IPS-15b (cell line): ENCODE results near the gene FNDC1.

Experiments
- H3K27me3 ChIP-seq: one replicate; pipeline ENCODE4 v1.6.1; 2013; ENCODE audit warnings: low read length; ENCODE audit not compliant: control insufficient read depth, insufficient read depth
- H3K36me3 ChIP-seq: one replicate; pipeline ENCODE4 v1.6.1; 2013; ENCODE audit warnings: low read length; ENCODE audit not compliant: control insufficient read depth, insufficient read depth
- H3K4me1 ChIP-seq: one replicate; pipeline ENCODE4 v1.6.1; 2013; ENCODE audit warnings: mild to moderate bottlenecking, low read length; ENCODE audit not compliant: control insufficient read depth, insufficient read depth
- H3K4me3 ChIP-seq: one replicate; pipeline ENCODE4 v1.5.1; 2013; ENCODE audit warnings: low read depth, low read length
- H3K9ac ChIP-seq: one replicate; pipeline ENCODE4 v1.6.1; 2013; ENCODE audit warnings: low read depth, mild to moderate bottlenecking, low read length
- H3K9me3 ChIP-seq: one replicate; pipeline ENCODE4 v1.6.1; 2013; ENCODE audit warnings: mild to moderate bottlenecking, low read length; ENCODE audit not compliant: control insufficient read depth, insufficient read depth

Gene FNDC1

DNA sequence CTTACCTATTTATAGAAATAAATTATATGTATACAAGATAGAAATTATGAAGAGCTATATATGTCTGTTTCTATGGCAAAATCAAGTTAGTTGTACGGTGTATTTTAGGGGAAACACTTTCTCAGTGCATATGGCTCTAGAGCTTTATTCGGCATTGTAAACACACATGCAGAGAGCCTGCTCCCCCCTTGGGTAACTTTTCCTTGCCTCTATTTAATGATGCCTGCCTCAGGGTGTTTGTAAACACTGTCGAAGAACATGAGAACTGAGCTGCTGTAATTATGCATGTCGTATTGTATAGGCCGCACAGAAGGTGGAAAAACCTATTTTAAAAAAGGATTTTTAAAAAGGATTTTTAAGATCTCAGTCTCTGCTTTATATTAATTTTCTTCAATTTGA is 133.4 kb downstream of the FNDC1 start:
- no peaks in the 10 kb centered on the region for H3K36me3 ChIP-seq
- H3K9ac ChIP-seq, result no peak overlapping the region
- no peaks in the 10 kb centered on the region for H3K4me1 ChIP-seq
- H3K4me3 ChIP-seq, result no peak overlapping the region
- no peaks in the 10 kb centered on the region for H3K27me3 ChIP-seq
- no peaks in the 10 kb centered on the region for H3K9me3 ChIP-seq

DNA sequence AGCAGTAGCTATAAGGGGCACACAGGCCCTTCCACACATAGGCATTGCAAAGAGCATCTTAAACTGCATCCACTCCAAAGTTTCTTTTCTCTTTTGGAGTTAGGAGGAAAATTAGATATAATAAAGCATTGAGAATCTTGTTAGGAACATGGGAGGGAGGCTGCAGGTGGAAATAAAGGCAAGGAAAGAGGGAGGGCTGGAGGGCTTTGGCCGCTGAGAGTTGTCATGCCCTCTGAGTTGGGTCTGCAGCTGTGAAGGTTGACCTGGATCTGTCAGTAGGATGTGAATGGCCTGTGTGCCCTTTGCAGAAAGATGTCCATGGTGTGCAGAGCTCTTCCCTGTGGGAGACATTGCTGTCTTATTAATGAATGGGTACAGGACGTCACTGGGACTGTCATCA is 134.0 kb downstream of the FNDC1 start:
- Histone ChIP-seq H3K36me3 (no peaks in the 10 kb centered on the region), H3K9ac (no peak overlapping the region), H3K4me3 (no peak overlapping the region), H3K4me1 (no peaks in the 10 kb centered on the region), H3K9me3 (no peaks in the 10 kb centered on the region), H3K27me3 (no peaks in the 10 kb centered on the region)

DNA sequence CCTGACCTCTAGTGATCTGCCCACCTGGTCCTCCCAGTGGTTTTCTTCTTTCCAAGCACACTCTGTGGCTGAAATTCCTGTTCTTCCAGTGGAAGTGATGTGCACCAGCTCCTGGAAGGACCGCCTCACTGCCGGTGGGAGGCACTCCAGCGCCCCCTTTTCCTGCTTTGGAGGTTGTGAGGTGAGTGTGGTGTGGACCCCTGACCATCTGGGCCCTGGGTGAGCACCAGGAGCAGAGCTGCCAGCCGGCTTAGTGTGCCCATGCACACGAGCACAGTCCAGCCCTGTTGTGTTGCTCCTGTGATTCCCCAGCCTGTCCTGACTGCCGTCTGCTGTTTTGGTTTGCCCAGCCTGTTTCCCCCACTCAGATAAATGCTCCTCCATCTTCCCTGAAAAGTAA is 134.6 kb downstream of the FNDC1 start:
- Histone ChIP-seq H3K9ac (no peak overlapping the region), H3K4me1 (no peaks in the 10 kb centered on the region), H3K36me3 (no peaks in the 10 kb centered on the region), H3K27me3 (no peaks in the 10 kb centered on the region), H3K9me3 (no peaks in the 10 kb centered on the region), H3K4me3 (no peak overlapping the region)

DNA sequence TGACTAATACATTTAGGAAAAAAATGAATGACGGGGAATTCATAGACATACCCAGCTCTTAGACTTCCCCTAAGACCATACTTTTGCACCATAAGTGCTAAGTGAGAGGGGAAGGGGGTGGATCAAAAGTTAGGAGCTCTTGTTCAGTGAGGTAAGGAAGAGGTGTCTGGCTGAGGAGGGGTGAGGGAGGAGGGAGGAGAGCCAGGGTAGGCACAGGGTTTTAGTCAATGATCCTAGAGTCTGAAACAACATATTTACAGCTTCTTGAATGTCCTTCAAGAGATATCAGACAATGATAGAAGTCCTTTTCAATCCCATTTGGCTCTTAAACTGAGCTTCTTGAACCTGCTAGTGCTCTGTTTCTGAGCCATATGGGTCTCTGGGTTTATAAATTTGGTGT is 135.4 kb downstream of the FNDC1 start:
- Histone ChIP-seq H3K36me3 (no peaks in the 10 kb centered on the region), H3K9me3 (no peaks in the 10 kb centered on the region), H3K27me3 (no peaks in the 10 kb centered on the region), H3K4me1 (no peaks in the 10 kb centered on the region), H3K9ac (no peak overlapping the region), H3K4me3 (no peak overlapping the region)

DNA sequence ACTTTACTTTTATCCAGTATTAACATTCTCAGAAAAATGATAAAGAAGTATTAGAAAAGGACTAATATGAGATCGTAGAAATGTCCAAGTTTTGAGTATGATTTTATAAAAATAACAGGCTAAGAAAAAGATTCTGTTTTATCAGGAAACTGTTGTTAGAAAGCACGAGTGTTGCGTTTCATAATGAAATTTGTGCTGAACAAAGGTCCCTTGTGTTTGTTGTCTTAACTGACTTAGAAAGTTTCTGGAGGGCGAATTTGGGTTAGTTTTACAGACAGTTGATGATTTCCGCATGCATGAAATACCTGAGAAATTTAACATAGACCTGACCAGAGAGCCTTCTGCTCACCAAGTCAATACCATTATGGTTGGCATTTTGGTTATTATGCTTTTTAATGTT is 136.0 kb downstream of the FNDC1 start:
- H3K4me3 ChIP-seq, result no peak overlapping the region
- no peaks in the 10 kb centered on the region for H3K36me3 ChIP-seq
- no peaks in the 10 kb centered on the region for H3K27me3 ChIP-seq
- H3K4me1 ChIP-seq, result no peaks in the 10 kb centered on the region
- no peaks in the 10 kb centered on the region for H3K9me3 ChIP-seq
- no peak overlapping the region for H3K9ac ChIP-seq

DNA sequence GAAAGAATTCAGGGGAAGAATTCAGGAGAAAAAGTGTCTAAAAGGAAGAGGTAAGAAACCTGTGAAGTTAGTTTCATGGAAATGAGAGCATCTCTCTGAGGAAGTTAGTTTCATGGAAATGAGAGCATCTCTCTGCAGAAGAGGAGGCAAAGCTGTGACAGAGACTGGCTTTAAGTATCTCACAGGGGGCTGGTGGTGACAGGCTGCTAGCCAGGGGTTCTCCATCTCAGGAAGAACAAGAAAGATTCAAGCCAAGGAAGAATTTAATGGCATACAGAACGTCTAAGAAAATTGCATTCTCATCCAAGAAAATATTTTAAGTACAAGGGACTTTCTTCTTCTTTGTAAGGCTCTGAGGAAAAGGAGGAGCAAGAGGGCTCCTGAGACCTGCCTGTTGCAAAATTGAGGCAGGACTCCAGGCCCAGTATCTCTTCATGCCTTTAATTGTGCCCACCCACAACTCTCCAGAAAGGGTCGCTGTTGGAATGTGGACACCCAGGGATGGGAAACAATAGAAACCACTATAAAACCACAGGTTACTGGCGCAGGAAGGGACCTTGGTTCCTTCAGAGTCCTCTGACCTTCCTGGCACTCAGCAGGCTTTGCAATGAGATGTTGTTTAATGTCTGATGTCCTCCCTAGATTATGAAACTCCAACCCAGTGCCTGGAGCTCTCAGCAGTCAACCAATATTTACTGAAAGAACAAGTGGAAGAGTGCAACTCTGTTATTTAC is 136.8 kb downstream of the FNDC1 start:
- Histone ChIP-seq H3K4me1 (no peaks in the 10 kb centered on the region), H3K9me3 (no peaks in the 10 kb centered on the region), H3K27me3 (no peaks in the 10 kb centered on the region), H3K4me3 (no peak overlapping the region), H3K36me3 (no peaks in the 10 kb centered on the region), H3K9ac (no peak overlapping the region)

DNA sequence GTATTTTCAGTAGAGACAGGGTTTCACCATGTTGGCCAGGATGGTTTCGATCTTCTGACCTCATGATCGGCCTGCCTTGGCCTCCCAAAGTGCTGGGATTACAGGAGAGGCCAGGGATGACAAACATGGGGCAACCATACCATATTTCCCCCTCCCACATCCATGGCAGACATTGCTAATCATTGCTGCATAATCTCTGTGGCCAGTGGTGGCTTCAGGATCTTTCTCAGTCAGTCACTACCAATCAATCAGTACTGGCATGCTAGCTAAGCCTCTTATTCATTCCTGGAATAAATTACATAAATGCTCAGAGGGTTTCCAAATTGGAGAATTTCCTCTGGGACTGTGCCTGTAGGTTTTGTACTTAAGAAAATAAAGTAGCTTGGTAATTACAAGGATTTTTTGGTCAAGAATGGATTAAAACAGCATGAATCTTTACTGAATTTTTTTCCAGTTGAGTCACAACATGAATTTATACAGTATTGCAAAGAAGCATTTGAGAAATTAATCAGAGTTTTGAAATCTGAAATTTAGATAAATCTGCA is 138.1 kb downstream of the FNDC1 start:
- Histone ChIP-seq H3K9me3 (no peaks in the 10 kb centered on the region), H3K27me3 (no peaks in the 10 kb centered on the region), H3K4me3 (no peak overlapping the region), H3K4me1 (no peaks in the 10 kb centered on the region), H3K36me3 (no peaks in the 10 kb centered on the region), H3K9ac (no peak overlapping the region)

DNA sequence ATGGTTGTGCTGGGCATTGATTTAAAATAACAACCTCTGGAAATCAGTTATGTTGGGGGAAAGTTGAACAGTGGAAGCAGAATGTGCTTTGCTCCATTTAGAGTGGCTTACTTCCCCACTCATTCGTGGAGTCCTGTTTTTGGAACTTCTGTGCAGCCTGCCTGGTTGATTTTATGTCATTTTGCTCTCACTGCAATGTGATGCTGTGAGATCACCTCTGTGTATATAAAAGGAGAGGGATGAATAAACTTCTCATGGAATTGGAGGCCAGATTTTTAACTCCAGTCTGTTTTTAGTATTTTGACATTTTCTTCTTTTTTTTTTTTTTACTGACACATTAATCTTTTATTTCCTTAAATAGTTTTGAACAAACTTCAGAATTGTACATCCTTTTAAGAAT is 139.0 kb downstream of the FNDC1 start:
- H3K36me3 ChIP-seq, result no peaks in the 10 kb centered on the region
- H3K9ac ChIP-seq, result no peak overlapping the region
- H3K9me3 ChIP-seq, result no peaks in the 10 kb centered on the region
- no peaks in the 10 kb centered on the region for H3K27me3 ChIP-seq
- no peaks in the 10 kb centered on the region for H3K4me1 ChIP-seq
- no peak overlapping the region for H3K4me3 ChIP-seq

DNA sequence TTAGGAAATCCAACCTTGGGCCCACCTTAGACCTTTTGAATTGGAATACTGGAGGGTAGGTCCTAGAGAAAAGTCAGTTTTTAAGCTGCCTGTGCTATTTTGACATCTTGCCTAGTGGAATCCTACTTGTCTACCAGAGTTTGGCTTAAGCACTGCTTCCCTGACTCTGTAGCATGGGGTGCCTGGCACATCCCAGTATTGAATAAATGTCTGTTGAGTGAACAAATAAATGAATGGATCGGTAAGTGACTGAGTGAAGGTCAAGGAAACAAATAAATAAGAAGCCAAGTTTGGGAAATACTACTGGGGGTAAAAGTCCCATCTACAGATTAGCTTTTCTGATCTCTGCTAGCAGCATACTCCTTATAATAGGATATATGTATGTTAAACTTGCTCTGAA is 140.5 kb downstream of the FNDC1 start:
- no peaks in the 10 kb centered on the region for H3K4me1 ChIP-seq
- no peaks in the 10 kb centered on the region for H3K9me3 ChIP-seq
- no peaks in the 10 kb centered on the region for H3K36me3 ChIP-seq
- H3K4me3 ChIP-seq, result no peak overlapping the region
- H3K9ac ChIP-seq, result no peak overlapping the region
- H3K27me3 ChIP-seq, result no peaks in the 10 kb centered on the region

DNA sequence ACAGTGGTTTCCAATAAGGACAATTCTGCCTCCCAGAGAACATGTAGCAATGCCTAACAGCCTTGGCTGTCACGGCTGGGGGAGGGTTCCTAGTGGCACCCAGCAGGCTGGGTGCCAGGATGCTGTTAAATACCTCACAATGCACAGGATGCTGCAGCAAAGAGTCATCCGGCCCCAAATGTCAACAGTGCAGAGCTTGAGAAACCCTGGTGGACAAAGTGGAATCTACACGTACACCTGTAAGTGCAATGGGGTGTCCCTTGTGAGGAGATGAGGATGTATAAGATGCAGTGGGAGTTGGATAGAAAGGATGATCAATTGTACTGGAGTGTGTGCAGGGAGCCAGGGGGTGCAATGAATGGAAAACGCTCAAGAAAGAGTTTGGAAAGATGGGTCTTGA is 142.4 kb downstream of the FNDC1 start:
- Histone ChIP-seq H3K9me3 (no peaks in the 10 kb centered on the region), H3K4me1 (no peaks in the 10 kb centered on the region), H3K9ac (no peak overlapping the region), H3K4me3 (no peak overlapping the region), H3K36me3 (no peaks in the 10 kb centered on the region), H3K27me3 (no peaks in the 10 kb centered on the region)

DNA sequence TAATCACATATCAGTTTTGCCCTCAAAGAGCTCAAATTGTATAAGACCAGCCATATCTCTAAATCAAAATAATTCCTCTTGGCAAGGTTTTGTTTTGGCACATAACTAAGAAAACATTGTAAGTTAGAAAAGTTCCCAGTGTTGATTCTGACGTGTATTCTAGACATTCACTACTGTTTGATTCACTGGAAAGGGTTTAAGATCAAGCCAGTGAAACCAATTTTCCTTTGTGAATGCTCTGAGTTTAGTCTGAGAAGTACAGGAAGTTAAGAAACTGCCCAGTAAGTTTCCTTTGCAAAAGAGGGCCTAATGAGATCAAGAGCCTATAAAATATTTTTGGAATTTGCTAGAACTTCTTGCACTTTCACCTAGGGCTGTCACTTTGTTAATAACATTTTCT is 143.0 kb downstream of the FNDC1 start:
- Histone ChIP-seq H3K9ac (no peak overlapping the region), H3K27me3 (no peaks in the 10 kb centered on the region), H3K4me3 (no peak overlapping the region), H3K4me1 (no peaks in the 10 kb centered on the region), H3K36me3 (no peaks in the 10 kb centered on the region), H3K9me3 (no peaks in the 10 kb centered on the region)

DNA sequence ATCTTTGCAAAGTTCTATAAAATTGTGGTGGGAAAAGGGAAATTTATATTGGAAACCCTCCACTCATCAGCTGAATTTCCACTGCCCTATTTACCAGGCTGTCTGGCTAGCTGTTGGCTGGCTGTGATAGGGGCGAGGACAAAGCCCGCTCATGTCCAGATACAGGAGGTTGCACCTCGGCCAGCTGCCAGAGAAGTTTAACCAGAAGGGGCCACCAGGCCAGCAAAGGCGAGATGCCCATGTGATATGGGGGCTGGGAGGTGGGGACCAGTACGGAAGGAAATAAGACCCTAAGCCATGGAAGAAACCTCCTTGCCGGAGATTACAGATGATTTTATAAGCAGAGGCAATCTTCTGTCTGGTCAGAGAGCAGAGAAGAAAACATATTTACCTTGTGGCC is 143.8 kb downstream of the FNDC1 start:
- Histone ChIP-seq H3K4me1 (no peaks in the 10 kb centered on the region), H3K4me3 (no peak overlapping the region)

More for the DNA sequence above, 143.8 kb downstream of the FNDC1 start:
- no peak overlapping the region for H3K9ac ChIP-seq
- H3K9me3 ChIP-seq, result no peaks in the 10 kb centered on the region
- no peaks in the 10 kb centered on the region for H3K27me3 ChIP-seq
- no peaks in the 10 kb centered on the region for H3K36me3 ChIP-seq
